PFSK-1 (cell line): ENCODE results near the gene SNU13.

Source experiments
- FOXP2 ChIP-seq: optimal IDR thresholded peaks from 2 replicates; pipeline ENCODE3; 2011; ENCODE audit warnings: borderline replicate concordance, control low read depth, inconsistent platforms; ENCODE audit not compliant: insufficient read depth; ENCODE audit errors: extremely low read length, extremely low read depth
- POLR2AphosphoS5 ChIP-seq: IDR thresholded peaks from 2 replicates; pipeline ENCODE4 v1.6.1; 2012; ENCODE audit warnings: low read depth, mild to moderate bottlenecking, control low read depth, low read length, moderate library complexity
- SIN3A ChIP-seq: IDR thresholded peaks from 2 replicates; pipeline ENCODE4 v1.6.1; 2012; ENCODE audit warnings: mild to moderate bottlenecking, low read length, moderate library complexity, borderline replicate concordance; ENCODE audit not compliant: insufficient read depth
- TAF1 ChIP-seq: IDR thresholded peaks from 2 replicates; pipeline ENCODE4 v1.6.1; 2012; ENCODE audit warnings: low read length, control low read depth, borderline replicate concordance; ENCODE audit not compliant: insufficient read depth
- TF ChIP-seq, protein P1 (sequence below), 2 experiments: IDR thresholded peaks; 2 replicates each; pipeline versions ENCODE4 v1.6.1 to v1.8.0; 2011 to 2012; ENCODE audit warnings: low read depth in 2 of 2, low read length in 2 of 2, control low read depth in 1 of 2, inconsistent platforms in 1 of 2, mild to moderate bottlenecking in 1 of 2, moderate library complexity in 1 of 2; ENCODE audit not compliant: insufficient read depth in 1 of 2

DNA sequence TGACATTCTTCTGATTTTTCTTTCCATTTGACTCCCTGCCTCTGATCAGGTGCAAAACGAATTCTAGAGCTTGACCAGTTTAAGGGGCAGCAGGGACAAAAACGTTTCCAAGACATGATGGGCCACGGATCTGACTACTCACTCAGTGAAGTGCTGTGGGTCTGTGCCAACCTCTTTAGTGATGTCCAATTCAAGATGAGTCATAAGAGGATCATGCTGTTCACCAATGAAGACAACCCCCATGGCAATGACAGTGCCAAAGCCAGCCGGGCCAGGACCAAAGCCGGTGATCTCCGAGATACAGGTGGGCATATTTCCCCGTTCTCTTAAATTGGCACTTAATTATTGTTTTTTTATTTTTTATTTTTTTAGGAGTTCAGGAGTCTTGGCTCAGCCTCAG, 52.2 kb downstream of the SNU13 start:
- TF ChIP-seq TAF1 (no peak), SIN3A (no peak), POLR2AphosphoS5 (no peak), FOXP2 (no peak)
- TF ChIP-seq, protein P1, sequence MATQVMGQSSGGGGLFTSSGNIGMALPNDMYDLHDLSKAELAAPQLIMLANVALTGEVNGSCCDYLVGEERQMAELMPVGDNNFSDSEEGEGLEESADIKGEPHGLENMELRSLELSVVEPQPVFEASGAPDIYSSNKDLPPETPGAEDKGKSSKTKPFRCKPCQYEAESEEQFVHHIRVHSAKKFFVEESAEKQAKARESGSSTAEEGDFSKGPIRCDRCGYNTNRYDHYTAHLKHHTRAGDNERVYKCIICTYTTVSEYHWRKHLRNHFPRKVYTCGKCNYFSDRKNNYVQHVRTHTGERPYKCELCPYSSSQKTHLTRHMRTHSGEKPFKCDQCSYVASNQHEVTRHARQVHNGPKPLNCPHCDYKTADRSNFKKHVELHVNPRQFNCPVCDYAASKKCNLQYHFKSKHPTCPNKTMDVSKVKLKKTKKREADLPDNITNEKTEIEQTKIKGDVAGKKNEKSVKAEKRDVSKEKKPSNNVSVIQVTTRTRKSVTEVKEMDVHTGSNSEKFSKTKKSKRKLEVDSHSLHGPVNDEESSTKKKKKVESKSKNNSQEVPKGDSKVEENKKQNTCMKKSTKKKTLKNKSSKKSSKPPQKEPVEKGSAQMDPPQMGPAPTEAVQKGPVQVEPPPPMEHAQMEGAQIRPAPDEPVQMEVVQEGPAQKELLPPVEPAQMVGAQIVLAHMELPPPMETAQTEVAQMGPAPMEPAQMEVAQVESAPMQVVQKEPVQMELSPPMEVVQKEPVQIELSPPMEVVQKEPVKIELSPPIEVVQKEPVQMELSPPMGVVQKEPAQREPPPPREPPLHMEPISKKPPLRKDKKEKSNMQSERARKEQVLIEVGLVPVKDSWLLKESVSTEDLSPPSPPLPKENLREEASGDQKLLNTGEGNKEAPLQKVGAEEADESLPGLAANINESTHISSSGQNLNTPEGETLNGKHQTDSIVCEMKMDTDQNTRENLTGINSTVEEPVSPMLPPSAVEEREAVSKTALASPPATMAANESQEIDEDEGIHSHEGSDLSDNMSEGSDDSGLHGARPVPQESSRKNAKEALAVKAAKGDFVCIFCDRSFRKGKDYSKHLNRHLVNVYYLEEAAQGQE (IDR thresholded peaks at IDR 0.05; ENCODE audit: insufficient read depth in 1 of 2, low read depth in 2 of 2, low read length in 2 of 2), result no peak
